GM23338 (cell line): ENCODE measurements around the gene L1CAM.
A peak's percentile ranks its signal among the peaks of the same experiment; 100 is the strongest.

Experiments used
- CREB1 ChIP-seq: fragments of 250-450 bp; sonication (Bioruptor Pico); IDR thresholded peaks from 2 replicates; pipeline ENCODE4 v1.5.0; 2020; ENCODE audit warnings: low read depth, mild to moderate bottlenecking, moderate library complexity
- CTCF ChIP-seq, 2 experiments: fragments of 200-600 bp in 1 of 2; sonication (generic) in 1 of 2; conservative IDR thresholded peaks; 2 replicates each; pipeline versions ENCODE4 v1.5.1 to v1.6.1; 2016 to 2017; ENCODE audit warnings: antibody characterized with exemption in 2 of 2, low read depth in 2 of 2, mild to moderate bottlenecking in 2 of 2, moderate library complexity in 1 of 2
- EZH2 ChIP-seq: fragments of 200-600 bp; sonication (generic); IDR thresholded peaks from one replicate; pipeline ENCODE4 v1.8.0; 2017; ENCODE audit warnings: antibody characterized with exemption, mild to moderate bottlenecking, low read depth; ENCODE audit not compliant: unreplicated experiment
- EZH2phosphoT487 ChIP-seq: fragments of 200-600 bp; sonication (generic); IDR thresholded peaks from one replicate; pipeline ENCODE4 v1.8.1; 2018; ENCODE audit warnings: antibody characterized with exemption; ENCODE audit not compliant: unreplicated experiment
- JUNB ChIP-seq: IDR thresholded peaks from one replicate; pipeline ENCODE4 v1.6.1; 2016; ENCODE audit warnings: antibody characterized with exemption; ENCODE audit not compliant: unreplicated experiment
- NANOG ChIP-seq: IDR thresholded peaks from 2 replicates; pipeline ENCODE4 v1.6.1; 2016; ENCODE audit warnings: antibody characterized with exemption, borderline replicate concordance
- POLR2AphosphoS5 ChIP-seq: IDR thresholded peaks from 2 replicates; pipeline ENCODE4 v1.6.1; 2016; ENCODE audit warnings: antibody characterized with exemption, low read depth
- REST ChIP-seq: IDR thresholded peaks from one replicate; pipeline ENCODE4 v1.6.1; 2018; ENCODE audit warnings: antibody characterized with exemption; ENCODE audit not compliant: unreplicated experiment
- STAT1 ChIP-seq: IDR thresholded peaks from one replicate; pipeline ENCODE4 v1.6.1; 2016; ENCODE audit warnings: antibody characterized with exemption; ENCODE audit not compliant: unreplicated experiment
- ZNF114 ChIP-seq: fragments of 250-450 bp; sonication (Bioruptor Pico); IDR thresholded peaks from 2 replicates; pipeline ENCODE4 v1.5.0; 2020; ENCODE audit warnings: mild to moderate bottlenecking, moderate library complexity
- ZNF331 ChIP-seq: fragments of 250-450 bp; sonication (Bioruptor Pico); IDR thresholded peaks from 2 replicates; pipeline ENCODE4 v1.5.0; 2020; ENCODE audit warnings: low read depth, mild to moderate bottlenecking, moderate library complexity
- ZNF462 ChIP-seq: fragments of 250-450 bp; sonication (Bioruptor Pico); IDR thresholded peaks from 2 replicates; pipeline ENCODE4 v1.5.0; 2020; ENCODE audit warnings: mild to moderate bottlenecking, moderate library complexity
- TF ChIP-seq, protein P1 (sequence below): IDR thresholded peaks from 2 replicates; pipeline ENCODE4 v1.6.1; 2016; ENCODE audit warnings: antibody characterized with exemption

DNA sequence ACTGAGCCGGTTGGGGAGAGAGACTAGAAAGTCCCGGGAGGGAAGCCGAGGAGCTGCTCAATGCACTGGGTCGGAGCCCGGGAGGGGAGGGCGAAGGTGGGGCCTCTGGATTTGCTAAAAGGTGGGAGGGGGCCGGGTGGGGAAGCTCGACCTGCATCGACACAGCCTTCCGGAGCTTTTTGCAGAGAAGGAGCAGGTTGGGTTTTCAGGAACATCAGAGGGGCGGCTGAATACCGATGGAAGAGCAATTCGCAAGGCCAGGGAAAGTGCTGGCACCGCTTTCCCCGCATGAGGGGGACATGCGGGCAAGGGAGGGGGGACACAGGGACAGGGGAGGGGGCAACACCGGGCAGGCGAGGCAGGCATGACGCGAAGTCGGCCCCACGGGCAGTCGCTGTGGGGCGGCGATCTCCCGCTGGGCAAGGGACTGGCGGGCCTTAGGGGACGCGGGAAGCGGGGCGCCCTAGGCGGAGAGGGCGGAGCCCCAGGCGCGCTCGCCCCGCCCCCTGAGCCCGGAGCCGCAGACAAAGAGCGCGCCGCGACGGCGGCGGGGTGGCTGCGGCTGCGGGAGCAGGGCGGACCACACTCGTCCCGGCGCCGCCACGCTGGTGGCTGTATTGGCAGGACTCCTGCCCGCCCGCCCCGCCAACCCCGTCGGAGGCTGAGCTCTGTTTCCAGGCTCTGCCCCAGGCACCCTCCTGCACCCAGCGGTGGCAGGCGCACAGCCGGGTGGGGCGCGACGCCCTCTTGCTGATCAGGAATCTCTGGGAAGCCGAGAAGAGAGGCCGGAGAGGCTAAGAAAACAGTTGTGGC lies 67.2 kb downstream of the L1CAM start:
- TF ChIP-seq POLR2AphosphoS5 (peak; percentile 39; the same call in 1 of the 2 replicates), CTCF (conservative IDR thresholded peaks at IDR 0.05; ENCODE audit: low read depth in 2 of 2) (no peak), REST (no peak), EZH2 (no peak), EZH2phosphoT487 (no peak), ZNF462 (CRISPR knock-in tag) (no peak), NANOG (no peak), CREB1 (CRISPR knock-in tag) (no peak), STAT1 (no peak), JUNB (no peak), ZNF331 (no peak), ZNF114 (CRISPR knock-in tag) (no peak)
- TF ChIP-seq, protein P1, sequence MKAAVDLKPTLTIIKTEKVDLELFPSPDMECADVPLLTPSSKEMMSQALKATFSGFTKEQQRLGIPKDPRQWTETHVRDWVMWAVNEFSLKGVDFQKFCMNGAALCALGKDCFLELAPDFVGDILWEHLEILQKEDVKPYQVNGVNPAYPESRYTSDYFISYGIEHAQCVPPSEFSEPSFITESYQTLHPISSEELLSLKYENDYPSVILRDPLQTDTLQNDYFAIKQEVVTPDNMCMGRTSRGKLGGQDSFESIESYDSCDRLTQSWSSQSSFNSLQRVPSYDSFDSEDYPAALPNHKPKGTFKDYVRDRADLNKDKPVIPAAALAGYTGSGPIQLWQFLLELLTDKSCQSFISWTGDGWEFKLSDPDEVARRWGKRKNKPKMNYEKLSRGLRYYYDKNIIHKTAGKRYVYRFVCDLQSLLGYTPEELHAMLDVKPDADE, result no peak
